Measurements from ENCODE around the gene VWC2L.

- TF ChIP-seq TAF1 (IDR thresholded peaks at IDR 0.05; ENCODE audit: borderline replicate concordance, insufficient read depth, low read length) (no peak), POLR2AphosphoS5 (IDR thresholded peaks at IDR 0.05; ENCODE audit: low read depth, low read length) (no peak), SIN3A (IDR thresholded peaks at IDR 0.05; ENCODE audit: borderline replicate concordance, insufficient read depth, low read length) (no peak), FOXP2 (optimal IDR thresholded peaks at IDR 0.05; ENCODE audit: borderline replicate concordance, extremely low read depth, extremely low read length, insufficient read depth) (no peak)
- TF ChIP-seq, protein P1, sequence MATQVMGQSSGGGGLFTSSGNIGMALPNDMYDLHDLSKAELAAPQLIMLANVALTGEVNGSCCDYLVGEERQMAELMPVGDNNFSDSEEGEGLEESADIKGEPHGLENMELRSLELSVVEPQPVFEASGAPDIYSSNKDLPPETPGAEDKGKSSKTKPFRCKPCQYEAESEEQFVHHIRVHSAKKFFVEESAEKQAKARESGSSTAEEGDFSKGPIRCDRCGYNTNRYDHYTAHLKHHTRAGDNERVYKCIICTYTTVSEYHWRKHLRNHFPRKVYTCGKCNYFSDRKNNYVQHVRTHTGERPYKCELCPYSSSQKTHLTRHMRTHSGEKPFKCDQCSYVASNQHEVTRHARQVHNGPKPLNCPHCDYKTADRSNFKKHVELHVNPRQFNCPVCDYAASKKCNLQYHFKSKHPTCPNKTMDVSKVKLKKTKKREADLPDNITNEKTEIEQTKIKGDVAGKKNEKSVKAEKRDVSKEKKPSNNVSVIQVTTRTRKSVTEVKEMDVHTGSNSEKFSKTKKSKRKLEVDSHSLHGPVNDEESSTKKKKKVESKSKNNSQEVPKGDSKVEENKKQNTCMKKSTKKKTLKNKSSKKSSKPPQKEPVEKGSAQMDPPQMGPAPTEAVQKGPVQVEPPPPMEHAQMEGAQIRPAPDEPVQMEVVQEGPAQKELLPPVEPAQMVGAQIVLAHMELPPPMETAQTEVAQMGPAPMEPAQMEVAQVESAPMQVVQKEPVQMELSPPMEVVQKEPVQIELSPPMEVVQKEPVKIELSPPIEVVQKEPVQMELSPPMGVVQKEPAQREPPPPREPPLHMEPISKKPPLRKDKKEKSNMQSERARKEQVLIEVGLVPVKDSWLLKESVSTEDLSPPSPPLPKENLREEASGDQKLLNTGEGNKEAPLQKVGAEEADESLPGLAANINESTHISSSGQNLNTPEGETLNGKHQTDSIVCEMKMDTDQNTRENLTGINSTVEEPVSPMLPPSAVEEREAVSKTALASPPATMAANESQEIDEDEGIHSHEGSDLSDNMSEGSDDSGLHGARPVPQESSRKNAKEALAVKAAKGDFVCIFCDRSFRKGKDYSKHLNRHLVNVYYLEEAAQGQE (IDR thresholded peaks at IDR 0.05; ENCODE audit: insufficient read depth in 1 of 2, low read depth in 2 of 2, low read length in 2 of 2): no peak
These were observed 122.7 kb downstream of the VWC2L start for GRCh38 chr2:214533541-214533940.
